GM18498 (cell line): ENCODE measurements around the gene KHK.

Source experiments
- ATAC-seq: cut with Tn5 transposase; IDR thresholded peaks from one replicate; pipeline ENCODE4 v1.9.1; 2021; ENCODE audit warnings: mild to moderate bottlenecking, moderate library complexity; ENCODE audit not compliant: unreplicated experiment

KHK gene

GRCh38 chr2:27080603-27080936 is 6.0 kb upstream of the KHK start:
- no peak for ATAC-seq

- ATAC-seq = no peak
Measured at GRCh38 chr2:27081984-27082772, 4.4 kb upstream of the KHK start.

DNA sequence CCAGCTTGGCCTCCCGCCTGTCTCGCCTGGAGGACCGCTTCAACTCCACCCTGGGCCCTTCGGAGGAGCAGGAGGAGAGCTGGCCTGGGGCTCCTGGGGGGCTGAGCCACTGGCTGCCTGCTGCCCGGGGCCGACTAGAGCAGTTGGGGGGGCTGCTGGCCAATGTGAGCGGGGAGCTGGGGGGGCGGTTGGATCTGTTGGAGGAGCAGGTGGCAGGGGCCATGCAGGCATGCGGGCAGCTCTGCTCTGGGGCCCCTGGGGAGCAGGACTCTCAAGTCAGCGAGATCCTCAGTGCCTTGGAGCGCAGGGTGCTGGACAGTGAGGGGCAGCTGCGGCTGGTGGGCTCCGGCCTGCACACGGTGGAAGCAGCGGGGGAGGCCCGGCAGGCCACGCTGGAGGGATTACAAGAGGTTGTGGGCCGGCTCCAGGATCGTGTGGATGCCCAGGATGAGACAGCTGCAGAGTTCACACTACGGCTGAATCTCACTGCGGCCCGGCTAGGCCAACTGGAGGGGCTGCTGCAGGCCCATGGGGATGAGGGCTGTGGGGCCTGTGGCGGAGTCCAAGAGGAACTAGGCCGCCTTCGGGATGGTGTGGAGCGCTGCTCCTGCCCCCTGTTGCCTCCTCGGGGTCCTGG is 3.7 kb upstream of the KHK start:
- no peak for ATAC-seq

- ATAC-seq = no peak
Measured at GRCh38 chr2:27083410-27084296, 2.9 kb upstream of the KHK start.

- no peak for ATAC-seq
Measured at GRCh38 chr2:27084297-27085061, 2.1 kb upstream of the KHK start.

DNA sequence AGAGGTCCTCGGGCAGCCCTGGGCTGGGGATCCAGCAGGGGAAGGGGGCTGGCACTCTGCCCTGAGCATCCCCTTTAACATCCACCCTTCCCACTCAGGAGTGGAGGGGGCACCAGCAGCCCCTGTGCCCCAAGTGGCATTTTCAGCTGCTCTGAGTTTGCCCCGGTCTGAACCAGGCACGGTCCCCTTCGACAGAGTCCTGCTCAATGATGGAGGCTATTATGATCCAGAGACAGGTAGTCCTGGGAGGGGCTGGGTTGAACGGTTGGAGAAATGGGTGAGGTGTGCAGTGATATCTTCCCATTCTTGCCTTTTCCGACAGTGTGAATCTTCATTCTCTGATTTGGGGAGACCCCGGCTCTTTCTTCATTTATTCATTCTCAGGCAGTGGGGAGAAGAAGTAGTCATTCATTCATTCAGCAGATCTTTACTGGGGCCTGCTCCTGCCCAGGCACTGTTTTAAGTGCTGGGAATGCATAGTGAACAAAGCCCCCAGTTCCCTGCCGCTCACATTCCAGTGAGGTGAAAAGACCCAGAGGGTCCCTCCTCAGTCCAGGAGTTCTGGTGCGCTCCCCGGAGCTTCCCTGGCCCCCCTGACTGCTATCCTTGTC is 1.4 kb upstream of the KHK start:
- ATAC-seq = no peak

- ATAC-seq = peak; percentile 3
Measured at GRCh38 chr2:27085673-27086089, 891 bp upstream of the KHK start.

GRCh38 chr2:27086090-27086723 is 365 bp upstream of the KHK start:
- ATAC-seq = peak; percentile 78

- no peak for ATAC-seq
Measured at GRCh38 chr2:27087823-27088410, 1.3 kb downstream of the KHK start.

GRCh38 chr2:27088634-27089033 is 2.1 kb downstream of the KHK start:
- ATAC-seq = no peak

DNA sequence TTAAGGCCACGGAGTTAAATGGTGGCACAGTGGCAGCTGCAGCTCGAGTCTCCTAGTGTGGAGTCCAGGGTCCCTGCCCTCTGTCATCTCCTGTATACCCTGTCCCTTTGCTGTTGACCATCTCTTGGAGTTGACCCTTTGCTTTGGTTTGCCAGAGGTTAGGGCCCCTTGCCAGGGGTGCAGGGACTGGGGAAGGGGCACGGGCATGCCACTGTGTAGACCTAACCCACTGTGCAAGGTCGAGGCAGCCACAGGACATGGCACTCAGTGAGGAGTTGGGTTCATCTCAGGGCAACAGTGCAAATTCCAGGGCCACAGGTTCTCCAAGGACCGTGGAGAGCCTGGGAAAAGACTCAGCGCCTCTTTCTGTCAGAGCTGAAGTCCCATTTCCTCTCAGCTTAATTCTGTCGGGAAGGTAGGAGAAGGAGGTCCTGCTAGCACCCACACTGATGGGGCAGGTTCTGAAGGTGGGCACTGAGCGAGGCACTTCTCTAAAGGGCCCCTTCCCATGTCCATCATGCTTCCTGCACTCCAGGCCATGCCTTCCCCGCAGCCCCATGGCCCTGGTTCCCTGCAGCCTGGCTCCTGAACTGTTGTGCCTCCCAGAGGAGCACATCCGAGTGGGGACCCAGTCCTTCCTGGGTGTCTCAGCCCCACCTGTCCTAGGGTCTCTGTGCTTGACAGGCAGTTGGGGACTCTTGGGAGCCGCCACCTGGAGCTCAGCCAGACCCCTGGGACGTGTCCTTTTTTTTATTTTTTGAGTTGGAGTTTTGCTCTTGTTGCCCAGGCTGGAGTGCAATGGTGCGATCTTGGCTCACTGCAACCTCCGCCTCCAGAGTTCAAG is 2.8 kb downstream of the KHK start:
- ATAC-seq = no peak

DNA sequence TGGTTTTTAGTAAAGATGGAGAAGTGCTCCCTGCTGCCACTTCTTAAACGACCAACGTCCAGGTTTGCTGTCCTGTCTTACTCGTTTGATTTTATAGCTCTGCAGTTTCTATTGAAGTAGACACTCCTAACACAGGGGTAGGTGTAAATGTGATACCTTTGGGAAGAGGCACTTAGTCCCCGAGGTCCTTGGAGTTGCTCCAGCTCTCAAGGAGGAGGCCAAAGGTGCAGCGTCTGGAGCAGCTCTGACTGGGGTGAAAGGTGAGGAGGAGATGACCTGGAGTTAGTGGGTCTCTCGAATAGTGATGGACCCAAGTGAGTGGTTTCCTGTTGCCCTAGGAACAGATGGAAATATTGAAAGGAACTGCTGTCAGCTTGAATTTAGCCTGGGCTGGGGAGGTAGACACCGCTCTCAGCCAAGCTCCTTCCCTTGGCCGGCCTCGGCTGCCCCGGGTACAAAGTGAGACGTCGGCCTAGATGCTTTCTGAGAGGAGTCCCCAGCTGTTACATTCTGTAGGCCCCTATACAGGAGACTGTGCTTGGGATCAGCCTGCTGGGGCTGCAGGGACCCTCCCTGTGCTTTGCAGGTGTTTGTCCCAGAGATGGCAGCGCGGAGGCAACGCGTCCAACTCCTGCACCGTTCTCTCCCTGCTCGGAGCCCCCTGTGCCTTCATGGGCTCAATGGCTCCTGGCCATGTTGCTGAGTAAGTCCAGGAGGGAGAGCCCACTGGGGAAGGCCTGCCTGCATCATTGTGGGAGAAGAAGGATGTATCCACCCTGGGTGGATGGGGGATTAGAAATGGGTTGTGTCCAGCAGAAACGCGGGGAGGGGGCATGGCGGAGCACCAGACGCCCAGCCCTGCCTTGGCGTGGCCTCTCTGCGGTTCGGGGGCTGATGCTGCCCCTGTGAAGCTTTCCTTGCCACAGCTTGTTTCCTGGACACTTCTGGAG is 5.4 kb downstream of the KHK start:
- no peak for ATAC-seq

DNA sequence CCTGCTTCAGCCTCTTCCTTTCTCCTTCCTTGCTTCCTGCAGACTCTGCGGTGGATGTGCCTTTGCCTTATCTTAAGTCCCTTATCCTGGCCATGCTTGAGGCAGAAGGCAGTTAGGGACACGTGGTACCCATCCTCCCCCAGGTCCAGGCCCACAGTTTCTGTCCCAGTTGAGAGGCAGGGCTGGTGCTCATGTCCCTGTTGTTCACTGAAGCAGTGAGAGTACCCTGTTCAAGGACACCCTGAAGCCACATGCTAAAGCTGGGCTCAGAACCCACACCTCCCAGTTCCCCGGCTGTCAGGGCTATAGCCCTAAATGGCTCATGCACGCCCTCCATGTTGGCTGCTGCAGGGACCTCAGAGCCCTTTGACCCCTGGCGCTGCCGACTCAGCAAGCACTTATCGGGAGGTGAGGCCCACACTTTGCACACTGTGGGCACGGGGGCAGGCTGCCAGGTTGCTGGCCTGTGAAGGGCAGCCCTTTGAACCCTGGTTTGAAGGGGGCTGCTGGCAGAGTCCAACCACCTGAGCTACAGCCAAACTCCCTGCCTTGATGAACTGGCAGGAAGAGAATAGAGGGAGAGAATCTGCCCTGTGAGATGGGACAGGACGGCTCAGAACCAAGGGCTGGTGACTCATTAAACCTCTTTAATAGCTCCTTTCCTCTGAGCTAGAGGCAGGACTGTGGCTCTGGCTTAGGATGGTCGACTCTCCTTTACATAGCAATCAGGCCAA is 6.3 kb downstream of the KHK start:
- no peak for ATAC-seq

DNA sequence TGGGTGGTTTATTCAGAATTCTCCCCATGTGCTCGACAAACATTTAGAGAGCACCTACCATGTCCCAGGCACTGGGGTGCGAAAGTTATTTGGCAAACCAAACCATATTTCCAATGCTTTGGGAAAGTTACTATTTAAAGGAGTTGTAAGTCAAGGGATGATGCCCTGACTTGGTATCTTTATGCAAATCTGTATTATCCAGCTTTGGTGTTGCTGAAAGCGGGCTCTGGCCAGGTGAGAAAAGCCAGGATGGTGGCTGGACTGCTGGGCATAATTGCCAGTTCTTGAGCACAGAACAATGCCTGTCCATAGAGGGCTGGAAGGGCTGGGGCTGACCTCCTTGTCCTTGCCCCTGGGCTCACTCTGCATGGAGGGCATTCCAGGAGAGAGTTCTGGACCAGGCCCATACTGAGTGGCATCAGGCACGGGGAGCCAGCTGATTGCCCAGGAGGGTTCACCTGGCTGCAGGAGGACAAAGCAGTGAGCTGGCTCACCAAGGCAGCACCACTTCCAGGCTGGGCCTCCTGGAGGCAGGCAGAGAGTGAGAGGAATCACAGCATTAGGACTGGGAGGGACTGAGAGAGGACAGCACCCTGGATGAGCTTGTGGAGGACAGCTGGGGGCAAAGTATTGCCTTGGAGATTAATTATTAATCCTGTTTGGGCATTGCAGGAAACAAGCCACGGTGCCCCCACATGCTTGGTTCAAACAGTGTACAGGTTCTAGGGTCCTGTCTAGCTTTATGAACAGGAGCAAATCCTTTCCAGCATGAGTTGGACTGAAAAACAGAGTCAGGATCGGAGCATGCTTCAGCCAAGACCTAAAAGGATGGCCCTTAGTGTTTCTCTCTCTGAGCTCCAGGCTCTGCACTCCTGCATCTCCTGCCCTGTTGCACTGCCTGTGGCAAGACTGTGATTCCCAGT is 7.1 kb downstream of the KHK start:
- no peak for ATAC-seq

DNA sequence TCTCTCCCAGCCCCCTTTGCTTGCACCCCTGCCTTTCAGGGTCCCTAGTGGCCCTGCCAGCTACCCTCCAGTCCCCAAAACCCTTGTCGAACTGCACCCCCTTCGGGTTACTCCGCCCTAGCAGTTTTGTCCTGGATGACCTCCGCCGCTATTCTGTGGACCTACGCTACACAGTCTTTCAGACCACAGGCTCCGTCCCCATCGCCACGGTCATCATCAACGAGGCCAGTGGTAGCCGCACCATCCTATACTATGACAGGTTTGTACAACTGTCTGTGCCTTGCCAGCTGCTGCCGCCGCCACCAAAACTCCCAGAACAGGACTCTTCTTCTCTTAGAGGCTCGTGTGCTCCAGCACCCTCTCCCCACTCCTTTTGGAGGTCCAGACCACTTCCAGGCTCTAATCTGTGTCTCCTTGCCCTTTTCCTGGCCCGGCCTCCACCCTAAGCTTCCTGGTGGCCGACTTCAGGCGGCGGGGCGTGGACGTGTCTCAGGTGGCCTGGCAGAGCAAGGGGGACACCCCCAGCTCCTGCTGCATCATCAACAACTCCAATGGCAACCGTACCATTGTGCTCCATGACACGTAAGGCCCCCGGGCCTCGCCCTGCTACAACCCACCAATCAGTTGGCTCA is 7.9 kb downstream of the KHK start:
- ATAC-seq = no peak

GRCh38 chr2:27095427-27095744 is 8.8 kb downstream of the KHK start:
- ATAC-seq = no peak
